ENCODE measurements around the gene SPTA1. TPM values are rescaled to one million over a fixed set of nuclear protein-coding genes. Genes with fewer than 3 reads are reported as not detected.

Gene SPTA1
- total RNA-seq, 1 donor = under 0.01 TPM

GRCh38 chr1:158730453-158730852 lies 43.9 kb upstream of the SPTA1 start:
- TF ChIP-seq, protein P1, sequence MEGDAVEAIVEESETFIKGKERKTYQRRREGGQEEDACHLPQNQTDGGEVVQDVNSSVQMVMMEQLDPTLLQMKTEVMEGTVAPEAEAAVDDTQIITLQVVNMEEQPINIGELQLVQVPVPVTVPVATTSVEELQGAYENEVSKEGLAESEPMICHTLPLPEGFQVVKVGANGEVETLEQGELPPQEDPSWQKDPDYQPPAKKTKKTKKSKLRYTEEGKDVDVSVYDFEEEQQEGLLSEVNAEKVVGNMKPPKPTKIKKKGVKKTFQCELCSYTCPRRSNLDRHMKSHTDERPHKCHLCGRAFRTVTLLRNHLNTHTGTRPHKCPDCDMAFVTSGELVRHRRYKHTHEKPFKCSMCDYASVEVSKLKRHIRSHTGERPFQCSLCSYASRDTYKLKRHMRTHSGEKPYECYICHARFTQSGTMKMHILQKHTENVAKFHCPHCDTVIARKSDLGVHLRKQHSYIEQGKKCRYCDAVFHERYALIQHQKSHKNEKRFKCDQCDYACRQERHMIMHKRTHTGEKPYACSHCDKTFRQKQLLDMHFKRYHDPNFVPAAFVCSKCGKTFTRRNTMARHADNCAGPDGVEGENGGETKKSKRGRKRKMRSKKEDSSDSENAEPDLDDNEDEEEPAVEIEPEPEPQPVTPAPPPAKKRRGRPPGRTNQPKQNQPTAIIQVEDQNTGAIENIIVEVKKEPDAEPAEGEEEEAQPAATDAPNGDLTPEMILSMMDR (IDR thresholded peaks at IDR 0.05; ENCODE audit: extremely low read depth, low read depth, low read length) = no peak
- Histone ChIP-seq H3K27me3 (ENCODE audit: insufficient read depth, low read length) (no peaks in the 10 kb centered on the region), H3K9me3 (ENCODE audit: low read depth, low read length) (no peaks in the 10 kb centered on the region), H3K4me2 (ENCODE audit: insufficient read depth, low read length) (no peak overlapping the region), H2AFZ (ENCODE audit: low read length) (no peak overlapping the region), H4K20me1 (ENCODE audit: insufficient read depth, low read length) (no peaks in the 10 kb centered on the region), H3K36me3 (ENCODE audit: insufficient read depth, low read length) (no peaks in the 10 kb centered on the region), H3K4me1 (ENCODE audit: insufficient read depth, low read length) (no peaks in the 10 kb centered on the region), H3K79me2 (ENCODE audit: insufficient read depth, low read length) (no peaks in the 10 kb centered on the region), H3K27ac (ENCODE audit: low read depth, low read length) (no peak overlapping the region), H3K4me3 (ENCODE audit: insufficient read depth, low read length) (no peak overlapping the region)
- no peak for DNase-seq (ENCODE audit: insufficient read length, low spot score, missing footprints)

GRCh38 chr1:158728510-158729225 lies 42.2 kb upstream of the SPTA1 start:
- TF ChIP-seq, protein P1 (IDR thresholded peaks at IDR 0.05; ENCODE audit: extremely low read depth, low read depth, low read length) = no peak

GRCh38 chr1:158724442-158724841 lies 37.9 kb upstream of the SPTA1 start:
- no peak for DNase-seq (ENCODE audit: insufficient read length, low spot score, missing footprints)
- no peak overlapping the region for H3K4me2 ChIP-seq (ENCODE audit: insufficient read depth, low read length)
- no peaks in the 10 kb centered on the region for H3K9me3 ChIP-seq (ENCODE audit: low read depth, low read length)
- H3K36me3 ChIP-seq (ENCODE audit: insufficient read depth, low read length) = no peaks in the 10 kb centered on the region
- no peak overlapping the region for H2AFZ ChIP-seq (ENCODE audit: low read length)
- TF ChIP-seq, protein P1 (IDR thresholded peaks at IDR 0.05; ENCODE audit: extremely low read depth, low read depth, low read length) = no peak
- H3K79me2 ChIP-seq (ENCODE audit: insufficient read depth, low read length) = no peaks in the 10 kb centered on the region
- no peaks in the 10 kb centered on the region for H4K20me1 ChIP-seq (ENCODE audit: insufficient read depth, low read length)
- H3K4me3 ChIP-seq (ENCODE audit: insufficient read depth, low read length) = no peak overlapping the region
- H3K27ac ChIP-seq (ENCODE audit: low read depth, low read length) = no peak overlapping the region
- no peaks in the 10 kb centered on the region for H3K27me3 ChIP-seq (ENCODE audit: insufficient read depth, low read length)
- H3K4me1 ChIP-seq (ENCODE audit: insufficient read depth, low read length) = no peaks in the 10 kb centered on the region

More at GRCh38 chr1:158728510-158729225, 42.2 kb upstream of the SPTA1 start:
- H3K4me1 ChIP-seq (ENCODE audit: insufficient read depth, low read length) = no peaks in the 10 kb centered on the region
- H4K20me1 ChIP-seq (ENCODE audit: insufficient read depth, low read length) = no peaks in the 10 kb centered on the region
- no peak for DNase-seq (ENCODE audit: insufficient read length, low spot score, missing footprints)
- no peak overlapping the region for H3K4me2 ChIP-seq (ENCODE audit: insufficient read depth, low read length)
- H2AFZ ChIP-seq (ENCODE audit: low read length) = no peak overlapping the region
- no peak overlapping the region for H3K4me3 ChIP-seq (ENCODE audit: insufficient read depth, low read length)
- no peaks in the 10 kb centered on the region for H3K9me3 ChIP-seq (ENCODE audit: low read depth, low read length)
- no peaks in the 10 kb centered on the region for H3K36me3 ChIP-seq (ENCODE audit: insufficient read depth, low read length)
- no peaks in the 10 kb centered on the region for H3K27me3 ChIP-seq (ENCODE audit: insufficient read depth, low read length)
- H3K27ac ChIP-seq (ENCODE audit: low read depth, low read length) = no peak overlapping the region
- no peaks in the 10 kb centered on the region for H3K79me2 ChIP-seq (ENCODE audit: insufficient read depth, low read length)

DNA sequence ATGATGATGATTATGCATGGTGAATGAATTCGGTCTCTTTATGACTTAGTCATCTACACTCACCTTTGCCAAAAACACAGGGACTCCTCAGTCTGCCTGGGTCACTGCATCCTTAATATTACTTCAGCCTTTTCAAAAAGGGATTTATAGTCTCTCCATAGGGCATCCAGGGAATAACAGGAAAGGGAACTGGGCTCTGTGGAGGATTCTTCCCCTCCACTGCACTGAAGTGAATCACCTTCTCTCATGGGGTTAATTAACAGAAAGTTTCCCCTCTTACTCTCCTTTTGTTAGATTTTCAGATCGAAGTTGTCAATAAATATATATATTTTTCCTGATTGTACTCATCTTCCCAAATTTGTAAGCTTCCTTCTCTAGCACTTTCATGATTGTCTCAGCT lies 34.1 kb upstream of the SPTA1 start, which contains the start of gene OR6K3:
Gene OR6K3 (minus strand): TSS at position 101 of the 400 bp plus-strand sequence. CDS start 2,605 bp downstream, outside the sequence.
- H3K9me3 ChIP-seq (ENCODE audit: low read depth, low read length) = no peaks in the 10 kb centered on the region
- no peaks in the 10 kb centered on the region for H3K4me1 ChIP-seq (ENCODE audit: insufficient read depth, low read length)
- TF ChIP-seq, protein P1 (IDR thresholded peaks at IDR 0.05; ENCODE audit: extremely low read depth, low read depth, low read length) = no peak
- H2AFZ ChIP-seq (ENCODE audit: low read length) = no peak within 1 kb of the TSS
- H3K27ac ChIP-seq (ENCODE audit: low read depth, low read length) = no peak within 1 kb of the TSS
- H3K4me2 ChIP-seq (ENCODE audit: insufficient read depth, low read length) = no peak within 1 kb of the TSS
- H3K79me2 ChIP-seq (ENCODE audit: insufficient read depth, low read length) = no peaks in the 10 kb centered on the region
- no peak within 1 kb of the TSS for H3K4me3 ChIP-seq (ENCODE audit: insufficient read depth, low read length)
- no peak for DNase-seq (ENCODE audit: insufficient read length, low spot score, missing footprints)
- no peaks in the 10 kb centered on the region for H3K36me3 ChIP-seq (ENCODE audit: insufficient read depth, low read length)
- H3K27me3 ChIP-seq (ENCODE audit: insufficient read depth, low read length) = no peaks in the 10 kb centered on the region
- H4K20me1 ChIP-seq (ENCODE audit: insufficient read depth, low read length) = no peaks in the 10 kb centered on the region
